K562 (cell line): Measurements from ENCODE around the gene ZNF148. TPM values are rescaled to one million over a fixed set of nuclear protein-coding genes. Genes with fewer than 3 reads are reported as not detected.

Experiments
- ATAC-seq: fragments of 200-7000 bp; cut with Tn5 transposase; 3 replicates; pipeline ENCODE4 v1.9.1; 2020; ENCODE audit warnings: moderate library complexity
- BruUV-seq: library from RNA; stranded (reverse); fragments of 400-500 nt; replicated peaks from 2 replicates; lab custom pipeline; 2021; lab: Mats Ljungman, UMichigan
- CTCF ChIA-PET: fragments of 300-600 bp; formaldehyde crosslinking; extraction: SDS; loops from one replicate; lab custom pipeline; 2021; ENCODE audit warnings: low intra/inter-chr PET ratio; lab: Yijun Ruan, JAX
- POLR2A ChIA-PET: fragments of 300-600, 350-650 bp; sonication (Branson Sonifier 250); formaldehyde crosslinking; extraction: SDS; loops from one replicate; lab custom pipeline; 2021; ENCODE audit warnings: antibody characterized with exemption, inconsistent platforms; lab: Yijun Ruan, JAX
- DNase-seq, 4 experiments: peaks; one replicate each; pipeline versions ENCODE4 v3.0.0 to v3.0.0-alpha.2; 2011 to 2018; ENCODE audit warnings: low spot score in 3 of 4, mixed read lengths in 3 of 4; ENCODE audit errors: extremely low read depth in 1 of 4
- FAIRE-seq: peaks from 2 replicates; lab custom pipeline; 2011; peaks lifted over from hg19 to GRCh38; lab: Jason Lieb, UNC
- H2AFZ ChIP-seq: 2 replicates; pipeline ENCODE4 v1.6.0; 2011; ENCODE audit warnings: low read depth, low read length, control low read depth, inconsistent platforms
- H3K27ac ChIP-seq: fragments of 200-600 bp; 3 replicates; pipeline ENCODE4 v1.8.0; 2011; ENCODE audit warnings: low read depth, mild to moderate bottlenecking, control low read depth, inconsistent platforms, low read length, moderate library complexity, mixed read lengths; ENCODE audit errors: extremely low read depth
- H3K27me3 ChIP-seq, 2 experiments: fragments of 300-600 bp in 1 of 2; 2 replicates in 1 of 2; 3 replicates in 1 of 2; pipeline versions ENCODE4 v1.6.0 to v1.8.0; 2011; ENCODE audit warnings: inconsistent platforms in 2 of 2, low read length in 2 of 2, mild to moderate bottlenecking in 1 of 2, mixed read lengths in 1 of 2, moderate library complexity in 1 of 2; ENCODE audit not compliant: control insufficient read depth in 2 of 2, insufficient read depth in 2 of 2
- H3K36me3 ChIP-seq: fragments of 300-600 bp; 3 replicates; pipeline ENCODE4 v1.8.0; 2011; ENCODE audit warnings: mild to moderate bottlenecking, low read length, inconsistent platforms; ENCODE audit not compliant: control insufficient read depth, insufficient read depth
- H3K4me1 ChIP-seq, 2 experiments: fragments of 200-600 bp in 1 of 2; replicated peaks in 1 of 2; 2 replicates in 1 of 2; 3 replicates in 1 of 2; pipeline versions ENCODE4 v1.5.1 to v1.8.0; 2011; ENCODE audit warnings: inconsistent platforms in 2 of 2, low read length in 2 of 2, mild to moderate bottlenecking in 1 of 2, mixed read lengths in 1 of 2, moderate library complexity in 1 of 2; ENCODE audit not compliant: control insufficient read depth in 2 of 2, insufficient read depth in 2 of 2
- H3K4me2 ChIP-seq: 2 replicates; pipeline ENCODE4 v1.6.1; 2011; ENCODE audit warnings: low read length, control low read depth, inconsistent platforms, mixed read lengths; ENCODE audit not compliant: insufficient read depth
- H3K4me3 ChIP-seq: fragments of 200-600 bp; sonication (generic), shearing (Covaris generic); 2 replicates; pipeline ENCODE4 v1.5.1; 2016; ENCODE audit warnings: control low read depth, inconsistent platforms
- H3K79me2 ChIP-seq: fragments of 200-600 bp; 3 replicates; pipeline ENCODE4 v1.8.0; 2011; ENCODE audit warnings: low read length, inconsistent platforms; ENCODE audit not compliant: control insufficient read depth, insufficient read depth
- H3K9ac ChIP-seq, 2 experiments: 2 replicates each; pipeline versions ENCODE4 v1.6.0 to v1.6.1; 2011; ENCODE audit warnings: low read depth in 2 of 2, low read length in 2 of 2, control low read depth in 1 of 2, inconsistent platforms in 1 of 2, mild to moderate bottlenecking in 1 of 2, mixed read lengths in 1 of 2; ENCODE audit not compliant: insufficient read depth in 1 of 2
- H3K9me1 ChIP-seq: one replicate; pipeline ENCODE4 v1.6.0; 2011; ENCODE audit warnings: inconsistent platforms, mild to moderate bottlenecking, low read length, moderate library complexity; ENCODE audit not compliant: control insufficient read depth, insufficient read depth
- H3K9me3 ChIP-seq: replicated peaks from 2 replicates; pipeline ENCODE4 v1.5.1; 2011; ENCODE audit warnings: low read depth, low read length, inconsistent platforms; ENCODE audit not compliant: control insufficient read depth, insufficient read depth
- H4K20me1 ChIP-seq: replicated peaks from 2 replicates; pipeline ENCODE4 v1.6.1; 2011; ENCODE audit warnings: low read length, inconsistent platforms, mixed read lengths; ENCODE audit not compliant: control insufficient read depth, insufficient read depth
- CSDE1 ChIP-seq, 2 experiments: fragments of 450-650 bp; IDR thresholded peaks; 2 replicates each; pipeline ENCODE4 v1.6.1; 2016; ENCODE audit warnings: mild to moderate bottlenecking in 1 of 2
- RB1 ChIP-seq: fragments of 450-650 bp; IDR thresholded peaks from 2 replicates; pipeline ENCODE4 v1.6.1; 2017; ENCODE audit warnings: low read depth, mild to moderate bottlenecking
- TCF7L2 ChIP-seq: fragments of 150-350 bp; IDR thresholded peaks from 2 replicates; pipeline ENCODE4 v1.6.1; 2016; ENCODE audit warnings: low read depth, mild to moderate bottlenecking, low read length, moderate library complexity
- WGBS: fragments of 100-300 bp; shearing (Covaris generic); methylation state at CpG from one replicate; pipeline ENCODE4 v1.1.6; 2016; ENCODE audit warnings: low coverage, mixed read lengths; ENCODE audit not compliant: insufficient coverage; ENCODE audit errors: missing lambda C conversion rate; 5-methylcytosine and 5-hydroxymethylcytosine counted together
- in situ Hi-C: fragments of 300-500 bp; cut with MboI; formaldehyde crosslinking; loops from 4 replicates; pipeline ENCODE4 v1.15.0; 2018; ENCODE audit warnings: inconsistent platforms, mixed read lengths
- intact Hi-C: fragments of 100-400 bp; cut with micrococcal nuclease; formaldehyde crosslinking; loops from 2 replicates; pipeline ENCODE4 v1.14.2; 2022
- polyA plus RNA-seq, 8 experiments: library from polyadenylated mRNA; depleted of rRNA in 4 of 8; stranded (reverse) in 5 of 8; unstranded in 3 of 8; fragments of >200 nt; fragmentation: Nextera tagmentation in 2 of 8; fragmentation: Illumina TruSeq in 1 of 8; extraction: Ambion mirVana in 2 of 8; extraction: Trizol in 1 of 8; gene quantifications; 2 replicates each; pipeline versions ENCODE4 v1.2.1 to v1.2.3, GENCODE V29; 2011 to 2014; ENCODE audit warnings: inconsistent platforms in 1 of 8, missing spikeins in 1 of 8
- total RNA-seq, 7 experiments: library from RNA; depleted of rRNA in 6 of 7; stranded (reverse); fragments of >200 nt in 6 of 7; fragmentation: Illumina TruSeq in 2 of 7; extraction: Trizol in 2 of 7; gene quantifications; 2 replicates each; pipeline versions ENCODE4 v1.2.1 to v1.2.3, GENCODE V29; 2011 to 2021; ENCODE audit warnings: low replicate concordance in 1 of 7
- TF ChIP-seq, protein P1 (sequence below): sonication (generic); formaldehyde crosslinking; IDR thresholded peaks from 2 replicates; pipeline ENCODE4 v1.8.0; 2022; ENCODE audit warnings: mild to moderate bottlenecking, missing genetic modification reagents
- TF ChIP-seq, protein P2 (sequence below): fragments of 250-450 bp; sonication (Bioruptor Pico); IDR thresholded peaks from 2 replicates; pipeline ENCODE4 v1.9.0; 2021; ENCODE audit warnings: mild to moderate bottlenecking, inconsistent platforms
- TF ChIP-seq, protein P3 (sequence below): fragments of 250-450 bp; sonication (Bioruptor Pico); IDR thresholded peaks from 2 replicates; pipeline ENCODE4 v1.8.0; 2021; ENCODE audit warnings: moderate library complexity, mild to moderate bottlenecking, inconsistent platforms

ZNF148 gene
- total and polyA plus RNA-seq, 9 of the 15 experiments (the other 6 are each of a cell fraction or from before 2014, with no cell fraction given), result 2.7 to 15.1 (median 8.3) TPM

DNA sequence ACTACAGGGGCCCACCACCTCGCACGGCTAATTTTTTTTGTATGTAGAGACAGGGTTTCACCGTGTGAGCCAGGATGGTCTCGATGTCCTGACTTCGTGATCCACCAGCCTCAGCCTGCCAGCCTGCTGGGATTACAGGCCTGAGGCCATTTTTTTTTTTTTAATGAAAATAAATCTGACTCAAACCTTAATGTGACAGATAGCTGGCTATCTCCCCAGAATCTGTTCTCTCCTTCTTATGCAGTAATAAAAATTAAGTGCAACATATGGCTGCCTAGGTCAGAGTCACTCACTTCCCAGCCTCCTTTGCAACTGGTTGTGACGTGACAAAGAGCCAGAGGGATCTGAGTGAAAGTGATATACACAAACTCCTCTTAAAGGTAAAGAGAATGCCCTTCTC lies 53.0 kb downstream of the ZNF148 start:
- 94% methylated on average over 3 of the region's 6 CpGs for WGBS
- intact Hi-C loops, result no loop called here
- no TSS peak for BruUV-seq
- ATAC-seq, result no peak
- no peaks in the 10 kb centered on the region for H3K4me1 ChIP-seq
- in situ Hi-C loops, result no loop called here
- no peaks in the 10 kb centered on the region for H3K9me3 ChIP-seq
- no peak for DNase-seq
- H3K79me2 ChIP-seq, result 0 out of 3 replicates have a peak, but pooled peaks cover 3% of the 10 kb centered on the region
- CTCF ChIA-PET, result no interaction called here
- H3K36me3 ChIP-seq, result 0 out of 3 replicates have a peak, but pooled peaks cover 8% of the 10 kb centered on the region
- no peaks in the 10 kb centered on the region for H4K20me1 ChIP-seq
- no peak overlapping the region for H3K4me2 ChIP-seq
- TF ChIP-seq TCF7L2 (no peak), RB1 (no peak), CSDE1 (IDR thresholded peaks at IDR 0.05) (no peak)
- TF ChIP-seq, protein P1, sequence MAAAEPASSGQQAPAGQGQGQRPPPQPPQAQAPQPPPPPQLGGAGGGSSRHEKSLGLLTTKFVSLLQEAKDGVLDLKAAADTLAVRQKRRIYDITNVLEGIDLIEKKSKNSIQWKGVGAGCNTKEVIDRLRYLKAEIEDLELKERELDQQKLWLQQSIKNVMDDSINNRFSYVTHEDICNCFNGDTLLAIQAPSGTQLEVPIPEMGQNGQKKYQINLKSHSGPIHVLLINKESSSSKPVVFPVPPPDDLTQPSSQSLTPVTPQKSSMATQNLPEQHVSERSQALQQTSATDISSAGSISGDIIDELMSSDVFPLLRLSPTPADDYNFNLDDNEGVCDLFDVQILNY, result no peak
- TF ChIP-seq, protein P2, sequence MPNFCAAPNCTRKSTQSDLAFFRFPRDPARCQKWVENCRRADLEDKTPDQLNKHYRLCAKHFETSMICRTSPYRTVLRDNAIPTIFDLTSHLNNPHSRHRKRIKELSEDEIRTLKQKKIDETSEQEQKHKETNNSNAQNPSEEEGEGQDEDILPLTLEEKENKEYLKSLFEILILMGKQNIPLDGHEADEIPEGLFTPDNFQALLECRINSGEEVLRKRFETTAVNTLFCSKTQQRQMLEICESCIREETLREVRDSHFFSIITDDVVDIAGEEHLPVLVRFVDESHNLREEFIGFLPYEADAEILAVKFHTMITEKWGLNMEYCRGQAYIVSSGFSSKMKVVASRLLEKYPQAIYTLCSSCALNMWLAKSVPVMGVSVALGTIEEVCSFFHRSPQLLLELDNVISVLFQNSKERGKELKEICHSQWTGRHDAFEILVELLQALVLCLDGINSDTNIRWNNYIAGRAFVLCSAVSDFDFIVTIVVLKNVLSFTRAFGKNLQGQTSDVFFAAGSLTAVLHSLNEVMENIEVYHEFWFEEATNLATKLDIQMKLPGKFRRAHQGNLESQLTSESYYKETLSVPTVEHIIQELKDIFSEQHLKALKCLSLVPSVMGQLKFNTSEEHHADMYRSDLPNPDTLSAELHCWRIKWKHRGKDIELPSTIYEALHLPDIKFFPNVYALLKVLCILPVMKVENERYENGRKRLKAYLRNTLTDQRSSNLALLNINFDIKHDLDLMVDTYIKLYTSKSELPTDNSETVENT, result no peak
- TF ChIP-seq, protein P3, sequence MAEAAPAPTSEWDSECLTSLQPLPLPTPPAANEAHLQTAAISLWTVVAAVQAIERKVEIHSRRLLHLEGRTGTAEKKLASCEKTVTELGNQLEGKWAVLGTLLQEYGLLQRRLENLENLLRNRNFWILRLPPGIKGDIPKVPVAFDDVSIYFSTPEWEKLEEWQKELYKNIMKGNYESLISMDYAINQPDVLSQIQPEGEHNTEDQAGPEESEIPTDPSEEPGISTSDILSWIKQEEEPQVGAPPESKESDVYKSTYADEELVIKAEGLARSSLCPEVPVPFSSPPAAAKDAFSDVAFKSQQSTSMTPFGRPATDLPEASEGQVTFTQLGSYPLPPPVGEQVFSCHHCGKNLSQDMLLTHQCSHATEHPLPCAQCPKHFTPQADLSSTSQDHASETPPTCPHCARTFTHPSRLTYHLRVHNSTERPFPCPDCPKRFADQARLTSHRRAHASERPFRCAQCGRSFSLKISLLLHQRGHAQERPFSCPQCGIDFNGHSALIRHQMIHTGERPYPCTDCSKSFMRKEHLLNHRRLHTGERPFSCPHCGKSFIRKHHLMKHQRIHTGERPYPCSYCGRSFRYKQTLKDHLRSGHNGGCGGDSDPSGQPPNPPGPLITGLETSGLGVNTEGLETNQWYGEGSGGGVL (CRISPR knock-in tag), result no peak
- FAIRE-seq, result no peak
- H3K9ac ChIP-seq, result no peak overlapping the region
- H3K27me3 ChIP-seq, result no peaks in the 10 kb centered on the region
- H2AFZ ChIP-seq, result no peak overlapping the region
- no peak overlapping the region for H3K4me3 ChIP-seq
- POLR2A ChIA-PET, result no interaction called here
- H3K9me1 ChIP-seq, result no peaks in the 10 kb centered on the region
- no peak overlapping the region for H3K27ac ChIP-seq
